Naive thymus-derived CD8-positive, alpha-beta T cell (primary cell): ENCODE data around the gene TBC1D32. TPM values are rescaled to one million over a fixed set of nuclear protein-coding genes. Genes with fewer than 3 reads are reported as not detected.
A peak's percentile ranks its signal among the peaks of the same experiment; 100 is the strongest.
"Not testable (repeated sequence)": the region's sequence is repeated elsewhere in the genome, so short reads cannot be mapped to it uniquely, and the experiment has no call there.

Experiments used
- ATAC-seq, 2 donors: fragments of 150-1000 bp; cut with Tn5 transposase in 1 of 2; sonication (Bioruptor Pico), chemical (Tn5 transposase) in 1 of 2; 1 replicate in 1 of 2; 2 replicates in 1 of 2; pipeline ENCODE4 v1.10.0; 2021; ENCODE audit warnings: mild to moderate bottlenecking in 2 of 2, moderate library complexity in 2 of 2
- POLR2A ChIA-PET: fragments of 350-600 bp; sonication (Branson Sonifier 250); formaldehyde crosslinking; loops from one replicate; lab custom pipeline; 2021; ENCODE audit warnings: antibody characterized with exemption; lab: Charles Lee
- DNase-seq, 10 donors: peaks; one replicate each; pipeline versions ENCODE4 v3.0.0 to v3.0.0-alpha.2; 2020 to 2022
- H3K27ac Mint-ChIP-seq, 10 donors: one replicate each; pipeline ENCODE4 v1.8.0; 2020 to 2022; ENCODE audit warnings: mild to moderate bottlenecking in 10 of 10, mixed read lengths in 10 of 10, moderate library complexity in 4 of 10, inconsistent platforms in 1 of 10
- H3K27me3 Mint-ChIP-seq, 5 donors: one replicate each; pipeline ENCODE4 v1.8.0; 2021 to 2022; ENCODE audit warnings: mixed read lengths in 5 of 5
- H3K36me3 Mint-ChIP-seq, 3 donors: one replicate each; pipeline ENCODE4 v1.8.0; 2020 to 2022; ENCODE audit warnings: mixed read lengths in 3 of 3, mild to moderate bottlenecking in 2 of 3, inconsistent platforms in 1 of 3
- H3K4me1 Mint-ChIP-seq, 4 donors: one replicate each; pipeline ENCODE4 v1.8.0; 2021 to 2022; ENCODE audit warnings: mixed read lengths in 4 of 4
- H3K4me3 Mint-ChIP-seq, 10 donors: one replicate each; pipeline ENCODE4 v1.8.0; 2020 to 2022; ENCODE audit warnings: mild to moderate bottlenecking in 10 of 10, mixed read lengths in 10 of 10, moderate library complexity in 6 of 10, inconsistent platforms in 1 of 10
- H3K9me3 Mint-ChIP-seq, 9 donors: one replicate each; pipeline ENCODE4 v1.8.0; 2020 to 2022; ENCODE audit warnings: mixed read lengths in 9 of 9, mild to moderate bottlenecking in 3 of 9, inconsistent platforms in 1 of 9, moderate library complexity in 1 of 9
- polyA plus RNA-seq, 3 donors: library from polyadenylated mRNA; unstranded; fragments of 300-500 nt; fragmentation: Illumina TruSeq; gene quantifications; one replicate each; pipeline ENCODE4 v1.2.3, GENCODE V29; 2021
- total RNA-seq, 8 experiments: library from RNA in 2 of 8; stranded (reverse) in 2 of 8; gene quantifications; one replicate each; pipeline ENCODE4 v1.2.3 and lab custom pipeline; 2021 to 2026

Gene TBC1D32
- total and polyA plus RNA-seq, 5 experiments from 2014 or later, result 2.1 to 15.0 (median 3.8) TPM

- no peak overlapping the region for H3K4me3 Mint-ChIP-seq
- no peak overlapping the region for H3K27ac Mint-ChIP-seq
- H3K27me3 Mint-ChIP-seq, result no peaks in the 10 kb centered on the region
- H3K36me3 Mint-ChIP-seq, result peaks cover 27 to 75% (median 73%) of the 10 kb centered on the region in 3 donors
- DNase-seq (no peak), ATAC-seq (no peak)
- no peaks in the 10 kb centered on the region for H3K4me1 Mint-ChIP-seq
- POLR2A ChIA-PET, result no interaction called here
- H3K9me3 Mint-ChIP-seq, result peaks cover 2 to 18% (median 13%) of the 10 kb centered on the region in 9 donors
Measured at GRCh38 chr6:121242386-121242785, 91.9 kb downstream of the TBC1D32 start.

DNA sequence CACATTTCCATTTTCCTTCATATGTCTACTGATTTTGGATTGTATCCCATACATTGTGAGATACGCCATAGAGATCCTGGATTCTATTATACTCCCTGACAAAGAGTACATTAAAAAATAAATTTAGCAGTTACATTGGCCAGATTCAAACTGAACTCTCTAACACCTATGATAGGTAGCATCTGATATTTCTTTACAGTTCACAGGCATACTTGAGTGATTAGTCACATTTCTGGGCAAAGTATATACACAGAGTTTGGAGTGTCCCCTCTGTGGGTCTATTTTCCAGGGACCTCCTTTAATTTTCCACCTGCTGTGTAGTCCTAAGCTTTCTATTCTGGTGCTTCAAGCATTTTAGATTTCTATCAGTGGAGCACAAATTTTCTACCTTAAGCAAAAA, 96.4 kb downstream of the TBC1D32 start:
- POLR2A ChIA-PET, result no interaction called here
- no peak overlapping the region for H3K27ac Mint-ChIP-seq
- peaks cover 26 to 62% (median 60%) of the 10 kb centered on the region in 3 donors for H3K36me3 Mint-ChIP-seq
- DNase-seq (no peak), ATAC-seq (no peak)
- peaks cover 0 to 10% (median 2%) of the 10 kb centered on the region in 9 donors for H3K9me3 Mint-ChIP-seq
- H3K4me1 Mint-ChIP-seq, result no peaks in the 10 kb centered on the region
- no peak overlapping the region for H3K4me3 Mint-ChIP-seq
- H3K27me3 Mint-ChIP-seq, result no peaks in the 10 kb centered on the region

GRCh38 chr6:121236984-121237383, 97.3 kb downstream of the TBC1D32 start:
- POLR2A ChIA-PET, result no interaction called here
- H3K36me3 Mint-ChIP-seq, result peaks cover 35 to 61% (median 56%) of the 10 kb centered on the region in 3 donors
- no peaks in the 10 kb centered on the region for H3K27me3 Mint-ChIP-seq
- H3K27ac Mint-ChIP-seq, result no peak overlapping the region
- DNase-seq (no peak), ATAC-seq (no peak)
- peaks cover 0 to 15% (median 2%) of the 10 kb centered on the region in 9 donors for H3K9me3 Mint-ChIP-seq
- H3K4me1 Mint-ChIP-seq, result no peaks in the 10 kb centered on the region
- H3K4me3 Mint-ChIP-seq, result peak overlapping the region in 1 of 10 donors; percentile 12

GRCh38 chr6:121235386-121235785, 98.9 kb downstream of the TBC1D32 start:
- Mint-ChIP-seq H3K27me3 (no peaks in the 10 kb centered on the region), H3K9me3 (peaks cover 0 to 22% (median 2%) of the 10 kb centered on the region in 9 donors), H3K36me3 (peaks cover 43 to 58% (median 52%) of the 10 kb centered on the region in 3 donors), H3K4me3 (no peak overlapping the region), H3K27ac (no peak overlapping the region), H3K4me1 (no peaks in the 10 kb centered on the region)
- ATAC-seq, result no peak
- no peak for DNase-seq
- POLR2A ChIA-PET, result no interaction called here

GRCh38 chr6:121223930-121224329, 110.3 kb downstream of the TBC1D32 start:
- peaks cover 0 to 14% (median 5%) of the 10 kb centered on the region in 9 donors for H3K9me3 Mint-ChIP-seq
- H3K27ac Mint-ChIP-seq, result no peak overlapping the region
- no peak overlapping the region for H3K4me3 Mint-ChIP-seq
- peaks cover 0 to under 1% (median 0%) of the 10 kb centered on the region in 4 donors for H3K4me1 Mint-ChIP-seq
- DNase-seq, result no peak
- H3K27me3 Mint-ChIP-seq, result no peaks in the 10 kb centered on the region
- POLR2A ChIA-PET, result no interaction called here
- H3K36me3 Mint-ChIP-seq, result peaks cover 29 to 45% (median 44%) of the 10 kb centered on the region in 3 donors
- no peak for ATAC-seq

GRCh38 chr6:121223212-121223611, 111.1 kb downstream of the TBC1D32 start:
- H3K27ac Mint-ChIP-seq, result no peak overlapping the region
- peaks cover 0 to 18% (median 10%) of the 10 kb centered on the region in 9 donors for H3K9me3 Mint-ChIP-seq
- peaks cover 34 to 51% (median 51%) of the 10 kb centered on the region in 3 donors for H3K36me3 Mint-ChIP-seq
- no peak for ATAC-seq
- POLR2A ChIA-PET, result no interaction called here
- H3K27me3 Mint-ChIP-seq, result no peaks in the 10 kb centered on the region
- no peak for DNase-seq
- H3K4me3 Mint-ChIP-seq, result no peak overlapping the region
- peaks cover 0 to 3% (median 0%) of the 10 kb centered on the region in 4 donors for H3K4me1 Mint-ChIP-seq

- Mint-ChIP-seq H3K4me1 (peaks cover 0 to 3% (median 0%) of the 10 kb centered on the region in 4 donors), H3K27me3 (no peaks in the 10 kb centered on the region), H3K36me3 (peaks cover 39 to 57% (median 56%) of the 10 kb centered on the region in 3 donors), H3K4me3 (no peak overlapping the region), H3K27ac (no peak overlapping the region), H3K9me3 (peaks cover 0 to 24% (median 10%) of the 10 kb centered on the region in 9 donors)
- POLR2A ChIA-PET, result no interaction called here
- ATAC-seq, result no peak
- DNase-seq, result no peak
Measured at GRCh38 chr6:121222656-121223055, 111.6 kb downstream of the TBC1D32 start.

DNA sequence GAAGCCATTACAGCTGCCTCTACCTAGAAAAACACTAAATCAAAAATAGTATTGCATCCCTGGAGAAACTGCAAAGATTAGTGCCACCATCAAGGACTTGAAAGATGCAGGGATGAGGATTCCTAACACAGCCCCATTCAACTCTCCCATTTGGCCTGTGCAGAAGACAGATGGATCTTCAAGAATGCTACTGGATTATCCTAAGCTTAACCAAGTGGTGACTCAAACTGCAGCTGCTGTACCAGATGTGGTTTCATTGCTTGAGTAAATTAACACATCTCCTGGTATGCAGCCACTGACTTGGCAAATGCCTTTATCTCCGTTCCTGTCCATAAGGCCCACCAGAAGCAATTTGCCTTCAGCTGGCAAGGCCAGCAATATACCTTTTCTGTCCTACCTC, 117.4 kb downstream of the TBC1D32 start:
- H3K36me3 Mint-ChIP-seq, result peaks cover 75 to 93% (median 91%) of the 10 kb centered on the region in 3 donors
- H3K27me3 Mint-ChIP-seq, result no peaks in the 10 kb centered on the region
- peaks cover 0 to 65% (median 30%) of the 10 kb centered on the region in 9 donors for H3K9me3 Mint-ChIP-seq
- H3K27ac Mint-ChIP-seq, result no peak overlapping the region
- H3K4me3 Mint-ChIP-seq, result no peak overlapping the region
- POLR2A ChIA-PET, result no interaction called here
- ATAC-seq (no peak), DNase-seq (no peak)
- H3K4me1 Mint-ChIP-seq, result peaks cover 0 to 3% (median 0%) of the 10 kb centered on the region in 4 donors

GRCh38 chr6:121213341-121213740, 120.9 kb downstream of the TBC1D32 start:
- POLR2A ChIA-PET, result not testable (repeated sequence)

DNA sequence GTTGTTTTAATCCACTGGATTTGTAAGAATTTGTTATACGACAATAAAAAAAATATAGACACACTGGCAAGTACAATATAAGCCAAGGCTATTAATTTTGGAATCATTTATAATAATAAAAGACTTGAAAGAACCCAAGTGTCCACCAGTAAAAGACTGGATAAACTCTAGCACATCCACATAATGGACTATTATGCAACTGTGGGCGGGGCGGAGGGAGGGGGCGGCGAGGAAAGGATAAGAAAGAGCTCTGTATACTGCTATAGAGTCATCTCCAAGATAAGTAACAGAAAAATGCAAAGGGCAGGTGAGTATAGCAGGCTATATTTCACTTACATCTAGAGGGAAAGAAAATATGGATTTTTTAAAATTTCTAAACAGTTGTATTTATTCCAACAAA, 123.3 kb downstream of the TBC1D32 start:
- Mint-ChIP-seq H3K4me1 (no peaks in the 10 kb centered on the region), H3K36me3 (peaks cover 33 to 61% (median 59%) of the 10 kb centered on the region in 3 donors), H3K27me3 (no peaks in the 10 kb centered on the region), H3K27ac (no peak overlapping the region), H3K4me3 (no peak overlapping the region), H3K9me3 (peaks cover 0 to 27% (median 12%) of the 10 kb centered on the region in 9 donors)
- POLR2A ChIA-PET, result no interaction called here
- ATAC-seq (no peak), DNase-seq (no peak)

More at GRCh38 chr6:121213341-121213740, 120.9 kb downstream of the TBC1D32 start:
- not testable (repeated sequence) for H3K27ac Mint-ChIP-seq, ATAC-seq, DNase-seq, H3K4me3 Mint-ChIP-seq, H3K4me1 Mint-ChIP-seq, H3K27me3 Mint-ChIP-seq
- Mint-ChIP-seq H3K36me3 (peaks cover 52 to 76% (median 72%) of the 10 kb centered on the region in 3 donors), H3K9me3 (peaks cover 0 to 50% (median 26%) of the 10 kb centered on the region in 9 donors)

DNA sequence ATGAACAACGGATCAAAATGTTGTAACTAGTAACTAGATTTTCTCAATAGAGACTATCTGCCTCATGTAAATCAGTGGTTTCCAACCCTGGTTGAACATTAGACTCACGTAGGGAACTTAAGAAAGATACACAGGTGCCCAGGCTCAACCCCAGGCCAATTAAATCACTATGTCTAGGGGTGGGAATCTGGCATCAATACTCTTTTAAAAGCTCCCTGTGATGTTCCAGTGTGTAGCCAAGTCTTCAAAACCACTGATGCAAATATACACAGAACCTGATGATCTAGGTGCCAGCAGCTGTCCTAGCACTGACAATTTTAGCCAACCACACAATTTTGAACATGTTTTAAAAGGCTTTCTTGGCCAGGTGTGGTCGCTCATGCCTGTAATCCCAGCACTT, 128.7 kb downstream of the TBC1D32 start:
- no peak for DNase-seq
- Mint-ChIP-seq H3K27ac (no peak overlapping the region), H3K4me3 (no peak overlapping the region), H3K36me3 (peaks cover 15 to 40% (median 38%) of the 10 kb centered on the region in 3 donors), H3K27me3 (no peaks in the 10 kb centered on the region), H3K9me3 (no peaks in the 10 kb centered on the region), H3K4me1 (no peaks in the 10 kb centered on the region)
- POLR2A ChIA-PET, result no interaction called here
- ATAC-seq, result no peak

DNA sequence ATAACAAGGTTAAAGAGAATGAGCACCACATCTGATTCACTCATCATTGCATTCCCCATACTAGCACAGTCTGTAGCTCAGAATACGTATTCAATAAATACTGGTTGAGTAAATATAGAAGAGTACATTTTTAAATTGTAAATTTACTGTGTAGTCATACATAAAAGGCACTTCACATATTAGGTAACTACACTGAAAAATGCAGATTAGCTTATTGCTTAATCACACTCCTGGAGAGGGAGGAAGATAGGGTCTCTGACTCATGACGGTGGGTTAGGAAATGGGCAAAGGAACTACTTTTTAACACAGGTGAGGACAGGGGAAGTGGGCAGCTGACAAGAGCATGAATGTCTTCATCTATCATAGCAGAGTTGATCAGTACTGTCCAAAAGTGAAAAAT, 133.2 kb downstream of the TBC1D32 start:
- Mint-ChIP-seq H3K36me3 (peaks cover 19 to 43% (median 32%) of the 10 kb centered on the region in 3 donors), H3K27me3 (no peaks in the 10 kb centered on the region), H3K9me3 (no peaks in the 10 kb centered on the region), H3K4me3 (no peak overlapping the region), H3K4me1 (no peaks in the 10 kb centered on the region), H3K27ac (no peak overlapping the region)
- DNase-seq (no peak), ATAC-seq (no peak)
- POLR2A ChIA-PET, result no interaction called here

DNA sequence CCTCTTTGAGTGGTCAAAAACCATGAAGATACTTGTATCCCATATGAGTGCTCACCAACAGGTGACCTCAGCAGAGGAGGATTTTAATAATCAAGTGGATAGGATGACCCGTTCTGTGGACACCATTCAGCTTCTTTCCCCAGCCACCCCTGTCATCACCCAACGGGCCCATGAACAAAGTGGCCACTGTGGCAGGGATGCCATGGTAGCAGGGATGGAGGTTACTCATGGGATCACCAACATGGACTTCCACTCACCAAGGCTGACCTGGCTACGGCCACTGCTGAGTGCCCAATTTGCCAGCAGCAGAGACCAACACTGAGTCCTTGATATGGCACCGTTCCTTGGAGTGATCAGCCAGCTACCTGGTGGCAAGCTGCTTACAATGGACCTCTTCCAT, 138.2 kb downstream of the TBC1D32 start:
- H3K36me3 Mint-ChIP-seq, result peaks cover 21 to 48% (median 23%) of the 10 kb centered on the region in 3 donors
- H3K27ac Mint-ChIP-seq, POLR2A ChIA-PET, H3K4me1 Mint-ChIP-seq, ATAC-seq, H3K27me3 Mint-ChIP-seq, H3K4me3 Mint-ChIP-seq, H3K9me3 Mint-ChIP-seq, DNase-seq: not testable (repeated sequence)

GRCh38 chr6:121190122-121190521, 144.2 kb downstream of the TBC1D32 start:
- Mint-ChIP-seq H3K27me3 (no peaks in the 10 kb centered on the region), H3K4me3 (no peak overlapping the region), H3K4me1 (no peaks in the 10 kb centered on the region), H3K36me3 (peaks cover 0 to 22% (median 7%) of the 10 kb centered on the region in 3 donors), H3K27ac (no peak overlapping the region), H3K9me3 (peaks cover 0 to 2% (median 0%) of the 10 kb centered on the region in 9 donors)
- ATAC-seq, result no peak
- POLR2A ChIA-PET, result no interaction called here
- no peak for DNase-seq
